ENCODE results near the gene HIRIP3. TPM values are rescaled to one million over a fixed set of nuclear protein-coding genes. Genes with fewer than 3 reads are reported as not detected.

Gene HIRIP3
- total RNA-seq, 4 donors from 2014 or later, result 25.6 to 31.4 (median 28.2) TPM

GRCh38 chr16:30007378-30007895, 12.0 kb upstream of the HIRIP3 start:
- Histone ChIP-seq H3K27me3 (peaks cover 50% of the 10 kb centered on the region), H3K9me3 (no peaks in the 10 kb centered on the region), H3K4me1 (peaks cover 7 to 36% (median 18%) of the 10 kb centered on the region in 3 donors), H3K36me3 (peaks cover 0 to 17% of the 10 kb centered on the region in 2 donors), H3K27ac (no peak overlapping the region), H3K4me3 (no peak overlapping the region)
- no CpG with 5 or more reads among the region's 11 CpGs for WGBS, 2 donors (ENCODE audit: low coverage in 1 of 2)
- TF ChIP-seq POLR2AphosphoS5 (IDR thresholded peaks at IDR 0.05) (no peak), POLR2A (IDR thresholded peaks at IDR 0.05) (no peak), CTCF (IDR thresholded peaks at IDR 0.05) (no peak), EP300 (IDR thresholded peaks at IDR 0.05) (no peak)
- no peak for ATAC-seq

- Histone ChIP-seq H3K4me3 (no peak overlapping the region), H3K27ac (no peak overlapping the region), H3K9me3 (no peaks in the 10 kb centered on the region), H3K27me3 (peaks cover 44% of the 10 kb centered on the region), H3K36me3 (peaks cover 0 to 23% of the 10 kb centered on the region in 2 donors), H3K4me1 (peaks cover 7 to 34% (median 18%) of the 10 kb centered on the region in 3 donors)
- WGBS, 2 donors (ENCODE audit: low coverage in 1 of 2), result 40 to 80% methylated on average over 1 of the region's 34 CpGs
- TF ChIP-seq POLR2A (IDR thresholded peaks at IDR 0.05) (no peak), CTCF (IDR thresholded peaks at IDR 0.05) (no peak), EP300 (IDR thresholded peaks at IDR 0.05) (no peak), POLR2AphosphoS5 (IDR thresholded peaks at IDR 0.05) (no peak)
- no peak for ATAC-seq
Observed at GRCh38 chr16:30006659-30007377, 11.4 kb upstream of the HIRIP3 start.

GRCh38 chr16:30006095-30006473, 10.7 kb upstream of the HIRIP3 start:
- no peak overlapping the region for H3K27ac ChIP-seq
- peaks cover 5 to 26% (median 13%) of the 10 kb centered on the region in 3 donors for H3K4me1 ChIP-seq
- H3K4me3 ChIP-seq, result no peak overlapping the region
- TF ChIP-seq EP300 (IDR thresholded peaks at IDR 0.05) (no peak), POLR2A (IDR thresholded peaks at IDR 0.05) (no peak), CTCF (IDR thresholded peaks at IDR 0.05) (no peak), POLR2AphosphoS5 (IDR thresholded peaks at IDR 0.05) (no peak)
- ATAC-seq, result no peak
- peaks cover 0 to 31% of the 10 kb centered on the region in 2 donors for H3K36me3 ChIP-seq
- no peaks in the 10 kb centered on the region for H3K9me3 ChIP-seq
- peaks cover 37% of the 10 kb centered on the region for H3K27me3 ChIP-seq
- 41 to 84% methylated on average over 2 to 5 of the region's 18 CpGs for WGBS, 2 donors (ENCODE audit: low coverage in 1 of 2)

- WGBS, 2 donors (ENCODE audit: low coverage in 1 of 2), result 35% methylated on average over 8 of the region's 35 CpGs; no CpG with 5 or more reads in 1 of the 2 donors
- TF ChIP-seq CTCF (IDR thresholded peaks at IDR 0.05) (peak in 3 of 4 experiments; percentile 73 to 91 (median 79)), EP300 (IDR thresholded peaks at IDR 0.05) (no peak), POLR2AphosphoS5 (IDR thresholded peaks at IDR 0.05) (no peak), POLR2A (IDR thresholded peaks at IDR 0.05) (no peak)
- ATAC-seq, result peak; percentile 54
Observed at GRCh38 chr16:30005341-30006094, 10.1 kb upstream of the HIRIP3 start.

More at GRCh38 chr16:30005341-30006094, 10.1 kb upstream of the HIRIP3 start:
- H3K27ac ChIP-seq, result no peak overlapping the region
- H3K27me3 ChIP-seq, result peaks cover 31% of the 10 kb centered on the region
- H3K4me3 ChIP-seq, result no peak overlapping the region
- peaks cover 0 to 36% of the 10 kb centered on the region in 2 donors for H3K36me3 ChIP-seq
- H3K4me1 ChIP-seq, result peaks cover 0 to 21% (median 7%) of the 10 kb centered on the region in 3 donors
- H3K9me3 ChIP-seq, result no peaks in the 10 kb centered on the region
